Left ventricle myocardium inferior (tissue), 1 donor: Measurements from ENCODE around the gene BEST4. TPM values are rescaled to one million over a fixed set of nuclear protein-coding genes. Genes with fewer than 3 reads are reported as not detected.
"Not testable (repeated sequence)": the region's sequence is repeated elsewhere in the genome, so short reads cannot be mapped to it uniquely, and the experiment has no call there.

Experiments used
- DNase-seq: peaks from one replicate; pipeline ENCODE4 v3.0.0-alpha.2; 2020
- H3K27ac ChIP-seq: fragments of 200-600 bp; replicated peaks from 2 replicates; pipeline ENCODE4 v1.8.0; 2021
- H3K27me3 ChIP-seq: fragments of 200-600 bp; 2 replicates; pipeline ENCODE4 v1.8.0; 2021; ENCODE audit warnings: low read depth
- H3K36me3 ChIP-seq: fragments of 200-600 bp; 2 replicates; pipeline ENCODE4 v1.8.0; 2021
- H3K4me1 ChIP-seq: fragments of 200-600 bp; 2 replicates; pipeline ENCODE4 v1.8.0; 2021
- H3K4me3 ChIP-seq: fragments of 200-600 bp; 2 replicates; pipeline ENCODE4 v1.8.0; 2021; ENCODE audit warnings: mild to moderate bottlenecking, moderate library complexity
- H3K9me3 ChIP-seq: fragments of 200-600 bp; replicated peaks from 2 replicates; pipeline ENCODE4 v1.8.0; 2021
- intact Hi-C: fragments of 100-400 bp; cut with micrococcal nuclease; formaldehyde crosslinking; loops from one replicate; pipeline ENCODE4 v1.11.0; 2022
- total RNA-seq: library from RNA; stranded (reverse); fragmentation: NEBNext Ultra II Directional; extraction: Animal tissue kit (Norgen Biotek cat#: 25700); gene quantifications from one replicate; pipeline ENCODE4 v1.2.1, GENCODE V29; 2021
- TF ChIP-seq, protein P1 (sequence below): fragments of 200-600 bp; IDR thresholded peaks from 2 replicates; pipeline ENCODE4 v1.8.0; 2021; ENCODE audit warnings: antibody characterized with exemption, mild to moderate bottlenecking, borderline replicate concordance
- donor health status: DM: no; HTN: yes; CAD: no; lungs with severe emphysema.

BEST4 gene
- total RNA-seq, 1 donor from 2014 or later = 0.11 TPM

GRCh38 chr1:44812822-44813543 is 25.0 kb upstream of the BEST4 start:
- H3K4me3 ChIP-seq = peak overlapping the region; percentile 72
- TF ChIP-seq, protein P1, sequence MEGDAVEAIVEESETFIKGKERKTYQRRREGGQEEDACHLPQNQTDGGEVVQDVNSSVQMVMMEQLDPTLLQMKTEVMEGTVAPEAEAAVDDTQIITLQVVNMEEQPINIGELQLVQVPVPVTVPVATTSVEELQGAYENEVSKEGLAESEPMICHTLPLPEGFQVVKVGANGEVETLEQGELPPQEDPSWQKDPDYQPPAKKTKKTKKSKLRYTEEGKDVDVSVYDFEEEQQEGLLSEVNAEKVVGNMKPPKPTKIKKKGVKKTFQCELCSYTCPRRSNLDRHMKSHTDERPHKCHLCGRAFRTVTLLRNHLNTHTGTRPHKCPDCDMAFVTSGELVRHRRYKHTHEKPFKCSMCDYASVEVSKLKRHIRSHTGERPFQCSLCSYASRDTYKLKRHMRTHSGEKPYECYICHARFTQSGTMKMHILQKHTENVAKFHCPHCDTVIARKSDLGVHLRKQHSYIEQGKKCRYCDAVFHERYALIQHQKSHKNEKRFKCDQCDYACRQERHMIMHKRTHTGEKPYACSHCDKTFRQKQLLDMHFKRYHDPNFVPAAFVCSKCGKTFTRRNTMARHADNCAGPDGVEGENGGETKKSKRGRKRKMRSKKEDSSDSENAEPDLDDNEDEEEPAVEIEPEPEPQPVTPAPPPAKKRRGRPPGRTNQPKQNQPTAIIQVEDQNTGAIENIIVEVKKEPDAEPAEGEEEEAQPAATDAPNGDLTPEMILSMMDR = no peak

GRCh38 chr1:44811234-44811633 is 23.3 kb upstream of the BEST4 start:
- Histone ChIP-seq H3K36me3 (peaks cover 5% of the 10 kb centered on the region), H3K4me3 (no peak overlapping the region), H3K4me1 (peaks cover 83% of the 10 kb centered on the region), H3K9me3 (no peaks in the 10 kb centered on the region), H3K27ac (peak overlapping the region; percentile 100), H3K27me3 (no peaks in the 10 kb centered on the region)
- TF ChIP-seq, protein P1 = no peak
- intact Hi-C loops = no loop called here
- DNase-seq = peak; percentile 5

More at GRCh38 chr1:44812822-44813543, 25.0 kb upstream of the BEST4 start:
- Histone ChIP-seq H3K27me3 (no peaks in the 10 kb centered on the region), H3K4me1 (peaks cover 65% of the 10 kb centered on the region), H3K27ac (peak overlapping the region; percentile 92), H3K9me3 (no peaks in the 10 kb centered on the region), H3K36me3 (no peaks in the 10 kb centered on the region)
- peak; percentile 34 for DNase-seq
- intact Hi-C loops = no loop called here

DNA sequence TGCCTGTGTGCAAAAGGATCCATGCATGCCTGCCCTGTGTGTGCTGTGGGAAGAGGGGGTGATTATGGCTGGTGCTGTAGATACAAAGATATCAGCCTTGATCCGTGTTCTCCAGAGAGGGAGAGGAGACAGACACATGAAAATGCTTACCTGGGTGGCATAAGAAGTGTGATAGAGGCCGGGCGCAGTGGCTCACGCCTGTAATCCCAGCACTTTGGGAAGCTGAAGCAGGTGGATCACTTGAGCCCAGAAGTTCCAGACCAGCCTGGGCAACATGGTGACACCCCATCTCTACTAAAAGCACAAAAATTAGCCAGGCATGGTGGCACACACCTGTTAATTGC is 22.8 kb upstream of the BEST4 start:
- DNase-seq, intact Hi-C loops, H3K9me3 ChIP-seq, H3K27me3 ChIP-seq: not testable (repeated sequence)
- Histone ChIP-seq H3K4me3 (peak overlapping the region; percentile 61), H3K4me1 (peaks cover 88% of the 10 kb centered on the region), H3K27ac (peak overlapping the region; percentile 100), H3K36me3 (peaks cover 10% of the 10 kb centered on the region)

GRCh38 chr1:44810101-44810761 is 22.3 kb upstream of the BEST4 start:
- intact Hi-C loops = no loop called here
- TF ChIP-seq, protein P1 = no peak
- H3K36me3 ChIP-seq = peaks cover 15% of the 10 kb centered on the region
- peak overlapping the region; percentile 61 for H3K4me3 ChIP-seq
- peak overlapping the region; percentile 100 for H3K27ac ChIP-seq
- no peaks in the 10 kb centered on the region for H3K27me3 ChIP-seq
- no peaks in the 10 kb centered on the region for H3K9me3 ChIP-seq
- peaks cover 93% of the 10 kb centered on the region for H3K4me1 ChIP-seq
- DNase-seq = peak; percentile 63

DNA sequence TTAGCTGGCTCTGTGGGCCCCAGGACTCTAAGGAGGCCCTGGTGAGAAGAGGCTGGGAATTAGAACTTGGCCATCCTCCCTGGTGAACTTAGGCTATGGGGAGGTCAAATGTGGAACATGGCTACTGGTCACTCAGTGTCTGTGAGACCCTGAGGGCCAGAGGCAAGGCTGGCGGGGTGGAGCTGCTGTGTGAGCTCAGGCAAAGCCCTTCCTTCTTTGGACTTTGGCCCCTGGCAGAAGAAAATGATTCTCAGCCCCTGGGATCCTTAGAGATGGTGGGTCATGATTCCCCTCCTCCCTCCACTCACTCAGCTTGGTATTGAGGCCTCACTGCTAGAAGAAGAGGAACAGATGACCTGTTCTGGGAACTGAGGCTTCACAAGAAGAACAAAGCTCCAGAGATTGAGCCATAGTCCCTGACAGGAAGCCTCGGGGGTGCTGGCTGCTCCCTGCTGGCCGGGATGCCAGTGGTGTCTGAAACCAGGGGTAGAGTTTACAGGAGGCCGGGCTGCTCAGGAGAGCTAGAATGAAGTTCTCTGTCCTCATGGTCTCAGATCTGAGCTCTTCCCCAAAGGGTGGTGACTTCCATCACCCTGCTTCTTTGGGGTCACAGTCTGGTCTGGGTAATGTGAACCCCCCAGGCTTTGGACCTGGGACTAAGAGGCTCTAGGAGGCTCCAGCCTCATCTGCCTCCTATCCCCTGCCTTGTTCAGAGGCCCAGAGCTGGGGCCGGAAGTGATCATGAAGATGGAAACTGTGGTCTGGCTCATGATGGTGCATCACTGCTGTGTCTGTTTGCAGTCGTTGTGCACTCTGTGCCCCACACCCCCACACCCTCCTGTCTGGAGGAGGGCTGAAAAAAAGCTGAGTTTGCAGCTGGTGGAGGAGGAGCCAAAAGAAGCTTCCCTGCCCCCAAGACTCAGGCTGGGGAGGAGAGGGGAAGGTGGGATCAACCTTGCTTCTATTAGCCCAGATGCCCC is 21.3 kb upstream of the BEST4 start:
- peak; percentile 48 for DNase-seq
- Histone ChIP-seq H3K4me1 (peaks cover 98% of the 10 kb centered on the region), H3K4me3 (peak overlapping the region; percentile 61), H3K9me3 (no peaks in the 10 kb centered on the region), H3K27me3 (no peaks in the 10 kb centered on the region), H3K27ac (peak overlapping the region; percentile 100), H3K36me3 (peaks cover 25% of the 10 kb centered on the region)
- TF ChIP-seq, protein P1 = peak; percentile 11
- intact Hi-C loops = no loop called here
